ENCODE data around the gene R3HCC1L.

- TF ChIP-seq POLR2A (IDR thresholded peaks at IDR 0.05) (no peak), CTCF (IDR thresholded peaks at IDR 0.05) (no peak), POLR2AphosphoS5 (IDR thresholded peaks at IDR 0.05) (no peak), EP300 (IDR thresholded peaks at IDR 0.05; ENCODE audit: low read depth) (no peak)
These were observed 2.8 kb upstream of the R3HCC1L start for GRCh38 chr10:98131619-98132018.
